GM10266 (cell line): ENCODE results near the gene PEX26.
"Not testable (repeated sequence)": the region's sequence is repeated elsewhere in the genome, so short reads cannot be mapped to it uniquely, and the experiment has no call there.

Source experiments
- DNase-seq: peaks from one replicate; pipeline ENCODE4 v3.0.0; 2012; ENCODE audit errors: extremely low spot score
- CTCF ChIP-seq: IDR thresholded peaks from 2 replicates; pipeline ENCODE4 v1.5.1; 2012; ENCODE audit warnings: mild to moderate bottlenecking, low read depth; ENCODE audit not compliant: control insufficient read depth, insufficient read depth; ENCODE audit errors: missing control alignments

The PEX26 gene

GRCh38 chr22:18048441-18048898, 29.3 kb upstream of the PEX26 start:
- no peak for TF ChIP-seq CTCF
- no peak for DNase-seq

GRCh38 chr22:18050065-18050464, 27.7 kb upstream of the PEX26 start:
- DNase-seq = no peak
- TF ChIP-seq CTCF = no peak

GRCh38 chr22:18051113-18051512, 26.7 kb upstream of the PEX26 start:
- DNase-seq = not testable (repeated sequence)

GRCh38 chr22:18053216-18053946, 24.4 kb upstream of the PEX26 start:
- not testable (repeated sequence) for DNase-seq

GRCh38 chr22:18055619-18056160, 22.1 kb upstream of the PEX26 start:
- DNase-seq = no peak

GRCh38 chr22:18056161-18056666, 21.6 kb upstream of the PEX26 start:
- TF ChIP-seq CTCF = no peak
- DNase-seq = peak; percentile 56

More at GRCh38 chr22:18055619-18056160, 22.1 kb upstream of the PEX26 start:
- TF ChIP-seq CTCF = no peak

GRCh38 chr22:18056807-18057474, 20.8 kb upstream of the PEX26 start:
- TF ChIP-seq CTCF = no peak
- peak; percentile 70 for DNase-seq

GRCh38 chr22:18057568-18058209, 20.1 kb upstream of the PEX26 start:
- DNase-seq = peak; percentile 79
- TF ChIP-seq CTCF = no peak
